HEK293 (cell line): Measurements from ENCODE around the gene NANOS3.

Source experiments
- CTCF ChIP-seq: fragments of 450-650 bp; formaldehyde crosslinking; IDR thresholded peaks from 2 replicates; pipeline ENCODE4 v1.5.1; 2016; ENCODE audit warnings: missing biosample characterization, missing genetic modification characterization
- HIC1 ChIP-seq: fragments of 450-650 bp; formaldehyde crosslinking; IDR thresholded peaks from 2 replicates; pipeline ENCODE4 v1.5.1; 2016; ENCODE audit warnings: missing biosample characterization, missing genetic modification characterization
- KLF17 ChIP-seq: fragments of 450-650 bp; formaldehyde crosslinking; IDR thresholded peaks from 2 replicates; pipeline ENCODE4 v1.5.1; 2016; ENCODE audit warnings: missing biosample characterization, missing genetic modification characterization
- KLF9 ChIP-seq: fragments of 450-650 bp; formaldehyde crosslinking; IDR thresholded peaks from 2 replicates; pipeline ENCODE4 v1.5.1; 2016; ENCODE audit warnings: missing biosample characterization, missing genetic modification characterization, low read depth
- MZF1 ChIP-seq: fragments of 450-650 bp; formaldehyde crosslinking; IDR thresholded peaks from 2 replicates; pipeline ENCODE4 v1.5.1; 2017; ENCODE audit warnings: missing biosample characterization, missing genetic modification characterization, borderline replicate concordance
- REST ChIP-seq: fragments of 450-650 bp; formaldehyde crosslinking; IDR thresholded peaks from 2 replicates; pipeline ENCODE4 v1.5.1; 2016; ENCODE audit warnings: missing biosample characterization, missing genetic modification characterization
- SCRT2 ChIP-seq: fragments of 450-650 bp; formaldehyde crosslinking; IDR thresholded peaks from 2 replicates; pipeline ENCODE4 v1.5.1; 2016; ENCODE audit warnings: missing biosample characterization, missing genetic modification characterization
- YY1 ChIP-seq: fragments of 450-650 bp; formaldehyde crosslinking; IDR thresholded peaks from 2 replicates; pipeline ENCODE4 v1.5.1; 2018; ENCODE audit warnings: missing biosample characterization, missing genetic modification characterization
- ZBTB48 ChIP-seq: fragments of 450-650 bp; formaldehyde crosslinking; IDR thresholded peaks from 2 replicates; pipeline ENCODE4 v1.5.1; 2016; ENCODE audit warnings: missing biosample characterization, missing genetic modification characterization
- ZBTB6 ChIP-seq: fragments of 450-650 bp; formaldehyde crosslinking; IDR thresholded peaks from 2 replicates; pipeline ENCODE4 v1.5.1; 2017; ENCODE audit warnings: missing biosample characterization, missing genetic modification characterization
- ZFP3 ChIP-seq: fragments of 450-650 bp; formaldehyde crosslinking; IDR thresholded peaks from 2 replicates; pipeline ENCODE4 v1.5.1; 2016; ENCODE audit warnings: low read depth, missing biosample characterization, missing genetic modification characterization
- ZNF211 ChIP-seq: fragments of 450-650 bp; formaldehyde crosslinking; IDR thresholded peaks from 2 replicates; pipeline ENCODE4 v1.5.1; 2016; ENCODE audit warnings: low read depth, missing biosample characterization, missing genetic modification characterization
- ZNF23 ChIP-seq: fragments of 450-650 bp; formaldehyde crosslinking; IDR thresholded peaks from 2 replicates; pipeline ENCODE4 v1.5.1; 2016; ENCODE audit warnings: missing biosample characterization, missing genetic modification characterization, borderline replicate concordance
- ZNF26 ChIP-seq: fragments of 450-650 bp; formaldehyde crosslinking; IDR thresholded peaks from 2 replicates; pipeline ENCODE4 v1.5.1; 2016; ENCODE audit warnings: missing biosample characterization, missing genetic modification characterization
- ZNF366 ChIP-seq: fragments of 450-650 bp; formaldehyde crosslinking; conservative IDR thresholded peaks from 2 replicates; pipeline ENCODE4 v1.5.1; 2016; ENCODE audit warnings: missing biosample characterization, missing genetic modification characterization
- ZNF404 ChIP-seq: fragments of 450-650 bp; formaldehyde crosslinking; IDR thresholded peaks from 2 replicates; pipeline ENCODE4 v1.5.1; 2017; ENCODE audit warnings: missing biosample characterization, missing genetic modification characterization
- ZNF433 ChIP-seq: fragments of 450-650 bp; formaldehyde crosslinking; IDR thresholded peaks from 2 replicates; pipeline ENCODE4 v1.5.1; 2016; ENCODE audit warnings: missing biosample characterization, missing genetic modification characterization, low read depth
- ZNF501 ChIP-seq: fragments of 450-650 bp; formaldehyde crosslinking; IDR thresholded peaks from 2 replicates; pipeline ENCODE4 v1.5.1; 2016; ENCODE audit warnings: missing biosample characterization, missing genetic modification characterization
- ZNF514 ChIP-seq: fragments of 450-650 bp; formaldehyde crosslinking; IDR thresholded peaks from 2 replicates; pipeline ENCODE4 v1.5.1; 2016; ENCODE audit warnings: missing biosample characterization, missing genetic modification characterization
- ZNF571 ChIP-seq: fragments of 450-650 bp; formaldehyde crosslinking; IDR thresholded peaks from 2 replicates; pipeline ENCODE4 v1.5.0; 2017; ENCODE audit warnings: missing biosample characterization, missing genetic modification characterization
- ZNF585B ChIP-seq: fragments of 450-650 bp; formaldehyde crosslinking; IDR thresholded peaks from 2 replicates; pipeline ENCODE4 v1.5.1; 2016; ENCODE audit warnings: missing biosample characterization, missing genetic modification characterization
- ZNF596 ChIP-seq: fragments of 450-650 bp; IDR thresholded peaks from 2 replicates; pipeline ENCODE4 v1.5.0; 2018; ENCODE audit warnings: missing biosample characterization, mild to moderate bottlenecking, missing genetic modification characterization, moderate library complexity
- ZNF600 ChIP-seq: fragments of 450-650 bp; formaldehyde crosslinking; IDR thresholded peaks from 2 replicates; pipeline ENCODE4 v1.5.1; 2016; ENCODE audit warnings: missing biosample characterization, missing genetic modification characterization
- ZNF645 ChIP-seq: fragments of 450-650 bp; formaldehyde crosslinking; IDR thresholded peaks from 2 replicates; pipeline ENCODE4; 2016; ENCODE audit warnings: missing biosample characterization, missing genetic modification characterization
- ZNF660 ChIP-seq: fragments of 450-650 bp; IDR thresholded peaks from 2 replicates; pipeline ENCODE4 v1.5.1; 2018; ENCODE audit warnings: missing biosample characterization, mild to moderate bottlenecking, missing genetic modification characterization
- ZNF664 ChIP-seq: fragments of 450-650 bp; formaldehyde crosslinking; IDR thresholded peaks from 2 replicates; pipeline ENCODE4 v1.5.1; 2016; ENCODE audit warnings: missing biosample characterization, missing genetic modification characterization
- ZNF677 ChIP-seq: fragments of 450-650 bp; IDR thresholded peaks from 2 replicates; pipeline ENCODE4 v1.5.0; 2018; ENCODE audit warnings: missing biosample characterization, mild to moderate bottlenecking, missing genetic modification characterization, moderate library complexity

Gene NANOS3

GRCh38 chr19:13864667-13865570, 12.0 kb upstream of the NANOS3 start (continued):
- TF ChIP-seq ZNF26 (tag by site-specific recombination) (no peak), ZNF585B (no peak), MZF1 (tag by site-specific recombination) (no peak), REST (no peak), ZNF433 (tag by site-specific recombination) (no peak), ZBTB48 (tag by site-specific recombination) (peak; percentile 53; the same call in 1 of the 2 replicates), ZNF211 (no peak), ZNF571 (tag by site-specific recombination) (no peak), ZNF23 (tag by site-specific recombination) (no peak), ZNF677 (tag by site-specific recombination) (no peak), ZNF366 (tag by site-specific recombination) (no peak), SCRT2 (no peak), KLF17 (tag by site-specific recombination) (peak; percentile 65; the same call in 1 of the 2 replicates), ZNF404 (no peak), ZFP3 (no peak), ZNF600 (tag by site-specific recombination) (0 out of 2 replicates have a peak, but pooled peaks have one; percentile 16), ZNF645 (no peak), KLF9 (tag by site-specific recombination) (no peak), HIC1 (tag by site-specific recombination) (peak; percentile 12; the same call in 1 of the 2 replicates), CTCF (tag by site-specific recombination) (no peak; the same call in 1 of the 2 replicates), ZNF596 (no peak), YY1 (tag by site-specific recombination) (no peak), ZNF514 (tag by site-specific recombination) (no peak), ZNF664 (tag by site-specific recombination) (no peak), ZNF501 (tag by site-specific recombination) (no peak), ZBTB6 (tag by site-specific recombination) (no peak), ZNF660 (no peak)
